Activated naive CD8-positive, alpha-beta T cell treated with anti-CD3 and anti-CD28 coated beads, Interleukin-2, amount 50 U/mL, for 24 hours (primary cell): Measurements from ENCODE around the gene TK2.
"Not testable (repeated sequence)": the region's sequence is repeated elsewhere in the genome, so short reads cannot be mapped to it uniquely, and the experiment has no call there.

Experiments
- ATAC-seq: fragments of 150-1000 bp; cut with Tn5 transposase; one replicate; pipeline ENCODE4 v1.10.0; 2021
- DNase-seq: peaks from one replicate; pipeline ENCODE4 v3.0.0; 2021
- H3K27ac Mint-ChIP-seq: one replicate; pipeline ENCODE4 v1.8.0; 2021; ENCODE audit warnings: mild to moderate bottlenecking, mixed read lengths
- H3K27me3 Mint-ChIP-seq: one replicate; pipeline ENCODE4 v1.8.0; 2021; ENCODE audit warnings: mixed read lengths
- H3K36me3 Mint-ChIP-seq: one replicate; pipeline ENCODE4 v1.8.0; 2021; ENCODE audit warnings: low read depth, mixed read lengths
- H3K4me1 Mint-ChIP-seq: one replicate; pipeline ENCODE4 v1.8.0; 2021; ENCODE audit warnings: mixed read lengths
- H3K4me3 Mint-ChIP-seq: one replicate; pipeline ENCODE4 v1.8.0; 2021; ENCODE audit warnings: mild to moderate bottlenecking, moderate library complexity, mixed read lengths
- H3K9me3 Mint-ChIP-seq: one replicate; pipeline ENCODE4 v1.8.0; 2021; ENCODE audit warnings: mixed read lengths

Gene TK2

DNA sequence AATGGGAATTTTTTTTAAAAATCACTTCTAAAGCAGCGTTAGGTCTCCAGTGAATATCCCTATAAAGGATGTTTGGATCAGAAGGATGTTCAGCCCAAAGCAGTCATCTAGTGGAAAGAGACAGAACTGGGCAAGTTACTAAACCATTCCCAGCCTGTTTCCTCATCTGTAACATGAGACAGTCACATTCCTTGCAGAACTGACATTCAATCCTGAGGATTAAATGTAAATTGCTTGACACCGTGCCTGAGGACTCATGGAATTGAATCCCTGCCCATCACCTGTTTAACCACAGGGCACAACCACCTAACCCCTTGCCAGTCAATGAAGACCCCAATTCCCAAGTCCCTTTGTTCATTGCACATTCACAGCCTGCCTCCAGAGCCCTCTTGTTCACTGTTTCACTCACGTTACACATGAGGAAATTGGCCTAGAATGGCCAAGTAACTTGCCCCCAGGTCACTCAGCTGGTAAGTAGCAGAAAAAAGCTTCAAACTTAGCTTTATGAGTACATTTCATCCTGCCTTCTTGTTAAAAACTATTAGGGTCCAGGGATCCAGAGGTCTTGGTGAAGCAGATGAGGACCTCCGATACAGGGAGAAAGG, 30.8 kb upstream of the TK2 start:
- H3K27ac Mint-ChIP-seq = no peak overlapping the region
- ATAC-seq = no peak

DNA sequence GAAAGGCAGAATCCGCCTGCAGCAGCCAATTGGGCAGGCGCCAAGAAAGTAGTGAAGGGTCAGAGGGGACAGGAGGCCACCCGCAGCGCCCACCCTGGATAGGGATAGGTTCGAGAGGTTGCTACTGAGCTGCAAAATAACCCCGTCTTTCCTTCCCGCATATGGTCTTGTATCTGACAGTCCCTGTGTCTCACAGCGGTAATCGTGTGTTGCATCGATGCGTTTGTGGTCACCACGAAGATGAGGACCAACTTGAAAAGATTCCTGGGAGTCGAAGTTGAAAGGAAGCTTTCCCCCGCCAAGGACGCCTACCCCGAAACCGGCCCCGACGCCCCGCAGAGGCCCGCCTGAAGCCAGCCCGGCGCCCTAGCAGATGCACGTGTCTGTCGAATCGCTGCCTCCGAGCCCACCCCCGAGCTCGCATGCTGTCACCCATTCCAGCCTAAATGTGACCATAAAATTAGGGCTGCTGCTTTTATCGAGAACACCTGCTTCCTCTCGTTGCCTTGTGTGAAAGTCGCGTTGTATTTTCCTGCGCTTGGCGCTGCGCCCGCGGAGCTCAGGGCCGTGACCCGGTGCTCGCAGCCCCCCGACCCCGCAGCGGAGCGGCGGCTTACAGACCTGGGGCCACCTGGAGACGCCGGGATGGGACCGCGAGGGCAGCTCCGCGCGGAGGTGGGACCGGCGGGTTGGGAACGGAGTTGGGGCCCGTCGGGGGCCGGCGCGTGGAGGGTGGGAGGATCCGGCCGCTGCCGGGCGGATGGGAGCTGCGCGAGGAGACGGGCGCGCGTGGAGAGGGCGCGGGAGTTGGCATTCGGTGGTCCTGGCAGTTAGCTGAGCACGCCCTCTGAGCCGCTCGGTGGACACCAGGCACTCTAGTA, 29.0 kb upstream of the TK2 start, which contains the start of gene CMTM2:
Gene CMTM2, plus strand, starts transcription at position 813 of the 881 bp plus-strand sequence. CDS start 145 bp downstream, outside the sequence.
- no peak within 1 kb of the TSS for H3K27ac Mint-ChIP-seq
- no peaks in the 10 kb centered on the region for H3K36me3 Mint-ChIP-seq
- H3K27me3 Mint-ChIP-seq = peaks cover 38% of the 10 kb centered on the region
- ATAC-seq (no peak), DNase-seq (no peak)
- peak within 1 kb of the TSS; percentile 52 for H3K4me3 Mint-ChIP-seq
- H3K9me3 Mint-ChIP-seq = no peaks in the 10 kb centered on the region
- peaks cover 17% of the 10 kb centered on the region for H3K4me1 Mint-ChIP-seq

More for the DNA sequence above, 30.8 kb upstream of the TK2 start:
- H3K4me3 Mint-ChIP-seq = no peak overlapping the region
- no peak for DNase-seq
- no peaks in the 10 kb centered on the region for H3K36me3 Mint-ChIP-seq
- H3K9me3 Mint-ChIP-seq = no peaks in the 10 kb centered on the region
- peaks cover 17% of the 10 kb centered on the region for H3K4me1 Mint-ChIP-seq
- peaks cover 39% of the 10 kb centered on the region for H3K27me3 Mint-ChIP-seq

DNA sequence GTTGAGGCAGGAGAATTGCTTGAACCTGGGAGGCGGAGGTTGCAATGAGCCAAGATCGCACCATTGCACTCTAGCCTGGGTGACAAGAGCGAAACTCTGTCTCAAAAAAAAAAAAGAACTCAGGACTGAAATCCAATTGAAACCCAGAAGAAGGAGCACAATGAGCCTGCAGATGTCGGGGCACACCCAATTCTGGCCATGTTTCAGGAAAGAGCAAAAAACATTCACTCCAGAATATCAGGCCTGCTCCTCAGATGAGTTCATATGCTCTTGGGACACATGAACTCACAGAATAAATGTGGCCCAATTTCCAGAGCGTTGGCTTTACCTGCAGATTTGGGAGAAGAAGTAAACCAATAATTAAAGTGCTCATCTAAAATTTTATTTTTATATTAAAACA, 26.4 kb upstream of the TK2 start:
- H3K4me3 Mint-ChIP-seq = no peak overlapping the region
- no peaks in the 10 kb centered on the region for H3K36me3 Mint-ChIP-seq
- H3K9me3 Mint-ChIP-seq = no peaks in the 10 kb centered on the region
- peaks cover 15% of the 10 kb centered on the region for H3K4me1 Mint-ChIP-seq
- peaks cover 38% of the 10 kb centered on the region for H3K27me3 Mint-ChIP-seq
- DNase-seq (no peak), ATAC-seq (no peak)
- H3K27ac Mint-ChIP-seq = no peak overlapping the region

DNA sequence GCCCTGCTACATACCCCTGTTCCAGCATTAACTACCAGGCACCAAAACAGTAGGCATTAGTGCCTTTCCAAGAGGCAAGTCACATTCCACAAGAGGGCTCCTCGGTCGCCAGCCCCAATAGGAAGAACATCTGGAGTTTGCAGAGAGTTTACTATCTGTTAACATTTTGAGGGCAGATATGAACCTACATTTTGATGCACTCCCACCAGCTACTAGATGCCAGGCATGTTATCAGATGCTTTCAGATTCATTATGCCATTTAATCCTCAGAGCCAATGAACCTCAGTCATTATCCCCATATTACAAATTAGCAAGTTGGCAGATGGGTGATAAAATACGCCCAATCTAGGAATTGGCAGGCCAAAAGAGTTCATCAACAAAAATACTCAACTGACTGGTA, 25.1 kb upstream of the TK2 start:
- DNase-seq = no peak
- ATAC-seq = no peak
- H3K4me1 Mint-ChIP-seq = peaks cover 13% of the 10 kb centered on the region
- H3K9me3 Mint-ChIP-seq = no peaks in the 10 kb centered on the region
- H3K27me3 Mint-ChIP-seq = peaks cover 28% of the 10 kb centered on the region
- H3K27ac Mint-ChIP-seq = no peak overlapping the region
- no peaks in the 10 kb centered on the region for H3K36me3 Mint-ChIP-seq
- H3K4me3 Mint-ChIP-seq = no peak overlapping the region

DNA sequence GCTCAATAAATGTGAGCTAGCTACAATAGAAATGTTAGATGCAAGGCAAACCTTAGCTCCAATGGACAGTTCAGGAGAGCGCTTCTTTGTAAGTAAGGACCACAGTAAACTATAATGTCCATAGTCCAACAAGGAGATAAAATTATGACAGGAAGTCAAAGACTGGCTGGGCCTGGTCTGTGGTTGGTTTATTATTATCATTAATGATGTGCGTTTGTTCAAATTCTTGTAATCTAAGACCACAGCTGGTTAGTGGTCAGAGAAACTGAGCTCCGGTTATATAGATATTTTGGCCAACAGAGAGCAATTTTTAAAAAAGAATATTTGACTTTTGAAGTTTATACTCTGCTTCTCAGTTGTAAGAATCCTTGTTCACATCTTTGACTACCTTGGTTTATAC, 24.6 kb upstream of the TK2 start:
- Mint-ChIP-seq H3K27me3 (peaks cover 23% of the 10 kb centered on the region), H3K36me3 (no peaks in the 10 kb centered on the region), H3K4me3 (no peak overlapping the region), H3K27ac (no peak overlapping the region), H3K4me1 (peaks cover 8% of the 10 kb centered on the region), H3K9me3 (no peaks in the 10 kb centered on the region)
- ATAC-seq (no peak), DNase-seq (no peak)

DNA sequence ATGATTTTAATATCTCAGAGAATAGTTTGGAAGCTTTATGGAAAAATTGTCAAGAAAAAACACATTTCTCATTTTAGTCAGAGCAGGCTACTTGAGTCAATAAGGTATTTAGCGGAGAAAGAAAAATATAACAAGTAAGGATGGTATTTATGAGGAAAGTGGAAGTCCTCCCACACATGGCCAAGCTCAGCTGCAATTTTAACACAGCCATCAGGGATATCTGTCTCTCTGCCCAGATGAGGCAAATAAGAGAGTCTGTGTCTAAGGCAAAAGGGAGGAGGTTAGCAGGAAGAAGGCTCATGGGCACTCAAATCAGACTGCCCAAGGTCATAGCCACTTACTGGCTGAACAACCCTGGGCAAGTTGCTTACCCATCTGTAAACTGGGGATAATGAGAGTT, 24.2 kb upstream of the TK2 start:
- Mint-ChIP-seq H3K9me3 (no peaks in the 10 kb centered on the region), H3K27ac (no peak overlapping the region), H3K4me3 (no peak overlapping the region), H3K27me3 (peaks cover 20% of the 10 kb centered on the region), H3K4me1 (peaks cover 7% of the 10 kb centered on the region), H3K36me3 (no peaks in the 10 kb centered on the region)
- no peak for DNase-seq
- no peak for ATAC-seq

DNA sequence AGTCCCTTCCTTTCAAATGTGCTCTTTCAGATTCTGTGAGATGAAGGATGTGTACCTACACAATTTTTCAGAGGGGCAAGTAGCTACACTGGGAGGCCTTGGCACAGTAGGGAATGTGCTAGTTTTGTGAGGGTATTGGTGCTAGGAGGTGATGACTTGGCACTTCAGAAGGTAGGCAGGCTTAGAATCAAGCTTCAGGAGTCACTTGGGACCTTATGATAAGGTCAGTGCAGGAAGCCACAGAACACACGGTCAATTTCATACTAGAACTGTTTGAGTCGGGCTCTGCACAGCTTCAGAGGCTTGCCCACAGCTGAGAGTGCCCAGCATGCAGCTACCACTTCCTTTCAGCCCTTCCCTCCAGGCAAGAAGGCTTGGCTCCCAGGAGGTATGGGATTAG, 22.4 kb upstream of the TK2 start:
- no peak overlapping the region for H3K27ac Mint-ChIP-seq
- no peak for DNase-seq
- no peak overlapping the region for H3K4me3 Mint-ChIP-seq
- peaks cover 5% of the 10 kb centered on the region for H3K27me3 Mint-ChIP-seq
- peaks cover 4% of the 10 kb centered on the region for H3K36me3 Mint-ChIP-seq
- ATAC-seq = no peak
- H3K4me1 Mint-ChIP-seq = peaks cover 10% of the 10 kb centered on the region
- no peaks in the 10 kb centered on the region for H3K9me3 Mint-ChIP-seq

DNA sequence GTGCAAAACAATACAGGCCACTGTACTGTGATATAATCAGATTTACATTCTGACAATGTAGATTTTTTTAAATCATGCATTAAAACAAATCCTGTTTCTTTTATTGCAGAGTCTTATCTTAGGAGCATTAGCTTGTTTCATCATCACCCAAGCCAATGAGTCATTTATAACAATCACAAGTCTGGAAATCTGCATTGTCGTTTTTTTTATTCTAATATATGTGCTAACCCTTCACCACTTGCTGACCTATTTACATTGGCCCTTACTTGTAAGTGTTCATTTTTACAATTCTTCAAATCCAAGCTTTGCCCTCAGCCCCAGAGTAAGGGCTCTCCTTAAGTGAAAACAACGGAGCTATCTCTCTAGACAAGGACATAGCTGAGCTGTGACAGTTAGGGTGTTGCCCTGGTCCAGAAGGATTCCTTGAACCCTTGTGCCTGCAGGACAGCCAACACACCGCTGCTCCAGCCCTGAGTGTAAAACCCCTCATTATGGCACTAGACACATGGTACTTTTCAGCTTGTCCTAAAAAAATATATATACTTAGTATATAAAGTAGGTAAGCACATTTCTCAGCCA, 20.0 kb upstream of the TK2 start:
- H3K36me3 Mint-ChIP-seq = peaks cover 22% of the 10 kb centered on the region
- peaks cover 12% of the 10 kb centered on the region for H3K4me1 Mint-ChIP-seq
- H3K4me3 Mint-ChIP-seq = no peak overlapping the region
- no peak for ATAC-seq
- H3K9me3 Mint-ChIP-seq = no peaks in the 10 kb centered on the region
- no peak for DNase-seq
- H3K27ac Mint-ChIP-seq = no peak overlapping the region
- no peaks in the 10 kb centered on the region for H3K27me3 Mint-ChIP-seq

DNA sequence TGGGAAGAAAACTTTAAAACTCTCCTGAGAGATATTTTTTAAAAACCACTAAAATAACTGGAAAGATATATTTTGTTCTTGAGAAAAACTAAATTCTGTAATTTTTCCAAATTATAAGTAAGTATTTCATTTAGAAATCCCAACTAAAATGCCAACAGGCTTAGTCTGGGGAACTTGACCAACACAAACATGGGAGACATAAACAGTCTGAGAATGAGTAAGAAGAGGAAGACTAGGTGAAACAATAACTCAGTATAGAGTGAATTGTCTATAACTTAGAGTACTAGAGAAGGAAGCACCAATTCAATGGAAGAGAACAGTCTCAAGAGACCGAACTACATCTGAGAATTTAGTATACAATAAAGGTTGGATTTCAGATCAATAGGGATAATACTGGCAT, 19.2 kb upstream of the TK2 start:
- ATAC-seq (no peak), DNase-seq (no peak)
- Mint-ChIP-seq H3K27me3 (no peaks in the 10 kb centered on the region), H3K27ac (no peak overlapping the region), H3K9me3 (no peaks in the 10 kb centered on the region), H3K4me1 (peaks cover 15% of the 10 kb centered on the region), H3K36me3 (peaks cover 25% of the 10 kb centered on the region), H3K4me3 (no peak overlapping the region)

DNA sequence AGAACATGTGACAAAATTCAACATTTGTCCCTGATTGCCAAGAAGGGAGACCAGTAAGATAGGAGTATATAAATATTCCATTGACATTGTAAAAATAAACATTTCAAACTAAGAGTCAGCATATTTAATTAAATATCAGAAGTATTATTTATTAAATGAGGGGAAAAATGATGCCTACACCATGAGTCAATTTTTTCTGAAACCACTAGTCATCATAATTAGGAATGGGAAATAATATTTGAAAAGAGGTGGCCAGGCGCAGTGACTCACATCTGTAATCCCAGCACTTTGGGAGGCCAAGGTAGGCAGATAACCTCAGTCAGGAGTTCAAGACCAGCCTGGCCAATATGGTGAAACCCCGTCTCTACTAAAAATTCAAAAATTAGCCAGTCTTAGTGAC, 18.4 kb upstream of the TK2 start:
- Mint-ChIP-seq H3K4me1 (peaks cover 23% of the 10 kb centered on the region), H3K27me3 (no peaks in the 10 kb centered on the region), H3K9me3 (no peaks in the 10 kb centered on the region), H3K4me3 (no peak overlapping the region), H3K36me3 (peaks cover 31% of the 10 kb centered on the region), H3K27ac (no peak overlapping the region)
- DNase-seq (no peak), ATAC-seq (no peak)

DNA sequence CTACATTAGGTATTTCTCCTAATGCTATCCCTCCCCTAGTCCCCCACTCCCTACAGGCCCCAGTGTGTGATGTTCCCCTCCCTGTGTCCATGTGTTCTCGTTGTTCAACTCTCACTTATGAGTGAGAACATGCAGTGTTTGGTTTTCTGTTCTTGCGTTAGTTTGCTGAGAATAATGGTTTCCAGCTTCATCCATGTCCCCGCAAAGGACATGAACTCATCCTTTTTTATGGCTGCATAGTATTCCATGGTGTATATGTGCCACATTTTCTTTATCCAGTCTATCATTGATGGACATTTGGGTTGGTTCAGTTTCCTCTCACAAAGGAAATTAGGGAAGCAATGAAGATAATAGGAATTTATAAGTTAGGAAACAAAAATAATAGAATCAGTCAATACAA, 17.3 kb upstream of the TK2 start:
- Mint-ChIP-seq H3K36me3 (peaks cover 32% of the 10 kb centered on the region), H3K4me1 (peaks cover 34% of the 10 kb centered on the region), H3K27ac (peak overlapping the region; percentile 18)
- not testable (repeated sequence) for H3K4me3 Mint-ChIP-seq, H3K27me3 Mint-ChIP-seq, ATAC-seq, H3K9me3 Mint-ChIP-seq, DNase-seq

DNA sequence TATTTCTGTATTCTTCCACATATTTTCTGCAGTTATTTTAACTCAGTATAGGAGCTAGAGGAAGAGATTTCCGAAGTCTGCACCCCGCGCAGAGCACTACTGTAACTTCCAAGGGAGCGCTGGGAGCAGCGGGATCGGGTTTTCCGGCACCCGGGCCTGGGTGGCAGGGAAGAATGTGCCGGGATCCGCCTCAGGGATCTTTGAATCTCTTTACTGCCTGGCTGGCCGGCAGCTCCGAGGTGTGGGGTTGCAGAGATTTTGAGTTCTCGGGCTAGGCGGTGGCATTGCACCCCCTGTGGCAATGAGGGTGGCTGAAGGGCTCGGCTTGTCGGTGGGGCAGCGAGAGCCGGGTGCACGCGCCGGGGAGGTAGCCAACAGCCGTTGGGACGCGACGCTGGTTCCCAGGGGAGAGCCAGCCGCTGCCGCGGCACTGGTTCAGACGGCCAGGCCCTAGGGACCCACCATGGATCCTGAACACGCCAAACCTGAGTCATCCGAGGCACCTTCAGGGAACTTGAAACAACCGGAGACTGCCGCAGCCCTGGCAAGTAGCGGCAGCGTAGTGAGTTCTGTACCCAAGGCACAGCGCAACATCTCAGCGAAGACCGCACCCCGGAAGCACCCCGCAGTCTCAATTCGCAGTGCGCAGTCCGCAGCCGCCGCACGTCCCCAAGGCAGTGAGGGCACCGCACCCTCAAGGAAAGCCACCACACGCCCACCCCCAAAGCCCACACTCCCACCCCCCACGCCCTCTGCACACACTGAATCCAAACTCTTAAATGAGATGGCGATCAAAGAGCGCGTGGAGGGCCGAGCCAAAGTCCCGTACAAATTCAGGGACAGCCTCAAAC, 16.4 kb upstream of the TK2 start, which contains the start of gene CMTM1:
Gene CMTM1, plus strand, starts transcription at position 389 of the 851 bp plus-strand sequence. Its CDS starts 75 bp downstream, at position 464.
- Mint-ChIP-seq H3K9me3 (no peaks in the 10 kb centered on the region), H3K27me3 (no peaks in the 10 kb centered on the region), H3K4me3 (no peak within 1 kb of the TSS), H3K27ac (peak within 1 kb of the TSS; percentile 18), H3K4me1 (peaks cover 42% of the 10 kb centered on the region), H3K36me3 (peaks cover 36% of the 10 kb centered on the region)
- DNase-seq (no peak), ATAC-seq (no peak)

DNA sequence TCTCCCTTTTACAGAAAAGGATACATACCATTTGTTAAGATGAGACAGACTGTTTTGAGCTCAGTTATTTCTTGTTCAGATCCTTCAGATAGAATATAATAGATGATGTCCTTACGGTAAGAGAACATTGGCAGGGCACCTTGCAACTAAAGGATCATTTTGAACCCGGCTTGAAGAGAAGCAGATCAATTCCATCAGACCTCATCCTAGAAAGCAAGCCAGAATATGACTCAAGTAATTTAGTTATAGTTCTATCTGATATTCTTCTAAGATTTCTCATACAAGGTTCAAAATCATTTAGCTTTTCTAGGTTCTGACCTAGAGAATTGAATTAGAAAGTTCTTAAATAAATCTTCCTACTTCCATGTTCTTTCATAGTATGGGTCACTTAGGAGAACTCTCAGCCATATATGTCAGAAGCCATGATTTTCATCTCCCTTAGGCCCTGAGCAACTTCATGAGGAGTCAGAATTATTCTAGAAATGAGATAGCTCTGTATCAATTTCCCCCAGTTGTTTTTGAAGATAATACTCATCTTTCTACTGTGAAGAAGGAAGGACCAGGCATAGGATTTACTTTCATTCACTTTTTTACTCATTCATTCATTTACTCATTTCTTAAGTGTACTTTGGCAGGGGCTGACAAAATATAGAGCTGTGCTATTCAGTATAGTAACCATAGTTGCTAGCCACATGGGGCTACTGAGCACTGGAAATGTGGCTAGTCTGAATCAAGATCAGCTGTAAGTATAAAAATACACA, 13.8 kb upstream of the TK2 start:
- Mint-ChIP-seq H3K27me3 (no peaks in the 10 kb centered on the region), H3K36me3 (peaks cover 46% of the 10 kb centered on the region)

DNA sequence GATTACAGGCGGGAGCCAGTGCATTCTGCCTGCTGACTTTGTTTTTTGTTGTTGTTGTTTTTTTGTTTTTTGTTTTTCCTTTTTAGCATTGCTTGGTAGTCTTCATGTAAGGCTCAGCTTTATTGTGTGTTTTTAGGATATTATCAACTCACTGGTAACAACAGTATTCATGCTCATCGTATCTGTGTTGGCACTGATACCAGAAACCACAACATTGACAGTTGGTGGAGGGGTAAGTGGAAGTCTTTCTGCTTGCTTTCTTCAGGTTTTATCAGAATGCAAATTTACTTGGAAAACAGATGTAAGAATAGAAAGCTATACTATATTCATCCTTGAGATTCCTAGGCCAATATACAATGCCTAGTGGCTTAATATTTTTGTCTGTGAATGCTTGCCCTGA, 13.1 kb upstream of the TK2 start:
- DNase-seq (no peak), ATAC-seq (no peak)
- Mint-ChIP-seq H3K4me1 (peaks cover 57% of the 10 kb centered on the region), H3K27ac (peak overlapping the region; percentile 8), H3K36me3 (peaks cover 53% of the 10 kb centered on the region), H3K9me3 (no peaks in the 10 kb centered on the region), H3K27me3 (no peaks in the 10 kb centered on the region), H3K4me3 (no peak overlapping the region)

More for the DNA sequence above, 13.8 kb upstream of the TK2 start:
- peak; percentile 80 for ATAC-seq
- Mint-ChIP-seq H3K27ac (peak overlapping the region; percentile 8), H3K4me1 (peaks cover 52% of the 10 kb centered on the region), H3K4me3 (no peak overlapping the region), H3K9me3 (no peaks in the 10 kb centered on the region)
- DNase-seq = no peak
